Fibroblast of peridontal ligament (primary cell): ENCODE data around the gene DHRS4.
"Not testable (repeated sequence)": the region's sequence is repeated elsewhere in the genome, so short reads cannot be mapped to it uniquely, and the experiment has no call there.

Experiments used
- DNase-seq: peaks from one replicate; pipeline ENCODE4 v3.0.0-alpha.2; 2010; ENCODE audit errors: extremely low read depth

The DHRS4 gene

GRCh38 chr14:23941230-23941629 is 12.3 kb upstream of the DHRS4 start:
- no peak for DNase-seq

- no peak for DNase-seq
These were observed 11.9 kb upstream of the DHRS4 start for GRCh38 chr14:23941669-23942068.

- no peak for DNase-seq
These were observed 11.0 kb upstream of the DHRS4 start for GRCh38 chr14:23942587-23942986.

GRCh38 chr14:23949069-23949468 is 4.5 kb upstream of the DHRS4 start:
- DNase-seq, result not testable (repeated sequence)

GRCh38 chr14:23950411-23951135 is 3.0 kb upstream of the DHRS4 start:
- no peak for DNase-seq

- DNase-seq, result not testable (repeated sequence)
These were observed 2.5 kb upstream of the DHRS4 start for GRCh38 chr14:23951136-23951466.

GRCh38 chr14:23951590-23952201 is 1.9 kb upstream of the DHRS4 start:
- no peak for DNase-seq

GRCh38 chr14:23953116-23953463 is 480 bp upstream of the DHRS4 start:
- DNase-seq, result not testable (repeated sequence)

GRCh38 chr14:23954279-23954614 is 677 bp downstream of the DHRS4 start:
- DNase-seq, result not testable (repeated sequence)

- DNase-seq, result not testable (repeated sequence)
These were observed 1.4 kb downstream of the DHRS4 start for GRCh38 chr14:23954965-23955364.

GRCh38 chr14:23955811-23956210 is 2.2 kb downstream of the DHRS4 start:
- DNase-seq, result not testable (repeated sequence)

- not testable (repeated sequence) for DNase-seq
These were observed 4.5 kb downstream of the DHRS4 start for GRCh38 chr14:23957913-23958569.

GRCh38 chr14:23960899-23961298 is 7.3 kb downstream of the DHRS4 start:
- not testable (repeated sequence) for DNase-seq

- DNase-seq, result not testable (repeated sequence)
These were observed 8.1 kb downstream of the DHRS4 start for GRCh38 chr14:23961704-23962103.

GRCh38 chr14:23969130-23969480 is 15.5 kb downstream of the DHRS4 start:
- not testable (repeated sequence) for DNase-seq

- not testable (repeated sequence) for DNase-seq
These were observed 16.1 kb downstream of the DHRS4 start for GRCh38 chr14:23969481-23970282.

- not testable (repeated sequence) for DNase-seq
These were observed 16.7 kb downstream of the DHRS4 start for GRCh38 chr14:23970283-23970659.

- not testable (repeated sequence) for DNase-seq
These were observed 19.6 kb downstream of the DHRS4 start for GRCh38 chr14:23973178-23973577.

- DNase-seq, result not testable (repeated sequence)
These were observed 20.5 kb downstream of the DHRS4 start for GRCh38 chr14:23974041-23974440.

GRCh38 chr14:23977208-23977607 is 23.6 kb downstream of the DHRS4 start:
- DNase-seq, result not testable (repeated sequence)

GRCh38 chr14:23981951-23982813 is 28.6 kb downstream of the DHRS4 start:
- not testable (repeated sequence) for DNase-seq
